ENCODE results near the gene GBF1. TPM values are rescaled to one million over a fixed set of nuclear protein-coding genes. Genes with fewer than 3 reads are reported as not detected.

Gene GBF1
- total RNA-seq, 4 donors from 2014 or later = 10.9 to 45.4 (median 23.9) TPM

- intact Hi-C loops (cut with DNase I; ENCODE audit: low total_unique reads) = no loop called here
These were observed 24.7 kb upstream of the GBF1 start for GRCh38 chr10:102220612-102221011.

GRCh38 chr10:102222797-102223196 is 22.5 kb upstream of the GBF1 start:
- Histone ChIP-seq H3K27me3 (no peaks in the 10 kb centered on the region), H3K9me3 (no peaks in the 10 kb centered on the region), H3K36me3 (no peaks in the 10 kb centered on the region), H3K27ac (no peak overlapping the region), H3K4me1 (no peaks in the 10 kb centered on the region), H3K4me3 (no peak overlapping the region)
- TF ChIP-seq POLR2A (IDR thresholded peaks at IDR 0.05) = no peak
- TF ChIP-seq CTCF (IDR thresholded peaks at IDR 0.05) = no peak
- no peak for DNase-seq
- intact Hi-C loops (cut with DNase I; ENCODE audit: low total_unique reads) = no loop called here

More at GRCh38 chr10:102220612-102221011, 24.7 kb upstream of the GBF1 start:
- TF ChIP-seq POLR2A (IDR thresholded peaks at IDR 0.05) (no peak), CTCF (IDR thresholded peaks at IDR 0.05) (no peak)
- no peaks in the 10 kb centered on the region for H3K36me3 ChIP-seq
- no peak overlapping the region for H3K27ac ChIP-seq
- no peak for DNase-seq
- no peaks in the 10 kb centered on the region for H3K4me1 ChIP-seq
- no peak overlapping the region for H3K4me3 ChIP-seq
- no peaks in the 10 kb centered on the region for H3K27me3 ChIP-seq
- no peaks in the 10 kb centered on the region for H3K9me3 ChIP-seq

- H3K9me3 ChIP-seq = no peaks in the 10 kb centered on the region
- intact Hi-C loops (cut with DNase I; ENCODE audit: low total_unique reads) = no loop called here
- TF ChIP-seq POLR2A (IDR thresholded peaks at IDR 0.05) (peak in 1 of 2 donors; percentile 34), CTCF (IDR thresholded peaks at IDR 0.05) (peak in 1 of 4 experiments; percentile 9)
- peaks cover 0 to 9% of the 10 kb centered on the region in 2 donors for H3K4me1 ChIP-seq
- H3K36me3 ChIP-seq = no peaks in the 10 kb centered on the region
- peak; percentile 93 to 94 for DNase-seq
- H3K27me3 ChIP-seq = peaks cover 1 to 2% of the 10 kb centered on the region in 2 donors
- peak within 1 kb of the TSS; percentile 69 to 76 for H3K27ac ChIP-seq
- H3K4me3 ChIP-seq = peak within 1 kb of the TSS in 1 of 2 donors; percentile 25
These were observed 19.4 kb upstream of the GBF1 start, which contains the start of gene ELOVL3 for GRCh38 chr10:102225646-102226541. TSS of gene ELOVL3 (plus strand) at chr10:102226299. CDS start at chr10:102226549, 250 bp downstream.

GRCh38 chr10:102226542-102226870 is 18.8 kb upstream of the GBF1 start:
- Histone ChIP-seq H3K27me3 (peaks cover 7 to 8% of the 10 kb centered on the region in 2 donors), H3K9me3 (no peaks in the 10 kb centered on the region), H3K27ac (peak overlapping the region in 1 of 2 donors; percentile 36), H3K4me3 (peak overlapping the region in 1 of 2 donors; percentile 25), H3K4me1 (peaks cover 0 to 15% of the 10 kb centered on the region in 2 donors), H3K36me3 (no peaks in the 10 kb centered on the region)
- intact Hi-C loops (cut with DNase I; ENCODE audit: low total_unique reads) = no loop called here
- DNase-seq = no peak
- TF ChIP-seq CTCF (IDR thresholded peaks at IDR 0.05) (no peak), POLR2A (IDR thresholded peaks at IDR 0.05) (no peak)

GRCh38 chr10:102227050-102227449 is 18.3 kb upstream of the GBF1 start:
- no peak for TF ChIP-seq CTCF (IDR thresholded peaks at IDR 0.05)
- TF ChIP-seq POLR2A (IDR thresholded peaks at IDR 0.05) = no peak
- Histone ChIP-seq H3K27me3 (peaks cover 13% of the 10 kb centered on the region in 2 donors), H3K4me3 (no peak overlapping the region), H3K9me3 (no peaks in the 10 kb centered on the region), H3K36me3 (no peaks in the 10 kb centered on the region), H3K27ac (no peak overlapping the region), H3K4me1 (peaks cover 0 to 18% of the 10 kb centered on the region in 2 donors)
- no peak for DNase-seq
- intact Hi-C loops (cut with DNase I; ENCODE audit: low total_unique reads) = no loop called here

Measured in uterus (tissue), 4 donors.